HEK293 (cell line): ENCODE results near the gene RMP24.

Experiments used
- BCL11A ChIP-seq: fragments of 450-650 bp; formaldehyde crosslinking; IDR thresholded peaks from 2 replicates; pipeline ENCODE4 v1.5.1; 2016; ENCODE audit warnings: low read depth, missing biosample characterization, missing genetic modification characterization
- KLF1 ChIP-seq: fragments of 450-650 bp; formaldehyde crosslinking; IDR thresholded peaks from 2 replicates; pipeline ENCODE4 v1.5.1; 2016; ENCODE audit warnings: missing biosample characterization, missing genetic modification characterization
- SETDB1 ChIP-seq: IDR thresholded peaks from one replicate; pipeline ENCODE4 v1.6.1; 2017; ENCODE audit warnings: mild to moderate bottlenecking, low read length, moderate library complexity, mixed read lengths; ENCODE audit not compliant: insufficient read length
- SP2 ChIP-seq: fragments of 450-650 bp; formaldehyde crosslinking; IDR thresholded peaks from 2 replicates; pipeline ENCODE4 v1.5.1; 2016; ENCODE audit warnings: missing biosample characterization, missing genetic modification characterization
- YY1 ChIP-seq: fragments of 450-650 bp; formaldehyde crosslinking; IDR thresholded peaks from 2 replicates; pipeline ENCODE4 v1.5.1; 2018; ENCODE audit warnings: missing biosample characterization, missing genetic modification characterization
- ZBTB21 ChIP-seq: fragments of 450-650 bp; formaldehyde crosslinking; IDR thresholded peaks from 2 replicates; pipeline ENCODE4 v1.5.1; 2017; ENCODE audit warnings: missing biosample characterization, missing genetic modification characterization
- ZNF223 ChIP-seq: fragments of 450-650 bp; formaldehyde crosslinking; IDR thresholded peaks from 2 replicates; pipeline ENCODE4 v1.5.1; 2016; ENCODE audit warnings: missing biosample characterization, missing genetic modification characterization
- ZNF837 ChIP-seq: fragments of 450-650 bp; formaldehyde crosslinking; IDR thresholded peaks from 2 replicates; pipeline ENCODE4 v1.5.1; 2016; ENCODE audit warnings: missing biosample characterization, missing genetic modification characterization
- TF ChIP-seq, protein P1 (sequence below): fragments of 450-650 bp; formaldehyde crosslinking; IDR thresholded peaks from 2 replicates; pipeline ENCODE4 v1.5.1; 2016; ENCODE audit warnings: missing biosample characterization, missing genetic modification characterization
- TF ChIP-seq, protein P2 (sequence below): sonication (generic); formaldehyde crosslinking; IDR thresholded peaks from 2 replicates; pipeline ENCODE4 v1.8.1; 2022; ENCODE audit warnings: mild to moderate bottlenecking, moderate library complexity, missing genetic modification reagents
- TF ChIP-seq, protein P3 (sequence below): fragments of 450-650 bp; formaldehyde crosslinking; IDR thresholded peaks from 2 replicates; pipeline ENCODE4 v1.5.1; 2016; ENCODE audit warnings: missing biosample characterization, missing genetic modification characterization
- TF ChIP-seq, protein P4 (sequence below): fragments of 450-650 bp; formaldehyde crosslinking; IDR thresholded peaks from 2 replicates; pipeline ENCODE4 v1.5.1; 2016; ENCODE audit warnings: missing biosample characterization, missing genetic modification characterization, low read depth
- TF ChIP-seq, protein P5 (sequence below): fragments of 450-650 bp; formaldehyde crosslinking; IDR thresholded peaks from 2 replicates; pipeline ENCODE4 v1.5.1; 2017; ENCODE audit warnings: missing biosample characterization, missing genetic modification characterization

DNA sequence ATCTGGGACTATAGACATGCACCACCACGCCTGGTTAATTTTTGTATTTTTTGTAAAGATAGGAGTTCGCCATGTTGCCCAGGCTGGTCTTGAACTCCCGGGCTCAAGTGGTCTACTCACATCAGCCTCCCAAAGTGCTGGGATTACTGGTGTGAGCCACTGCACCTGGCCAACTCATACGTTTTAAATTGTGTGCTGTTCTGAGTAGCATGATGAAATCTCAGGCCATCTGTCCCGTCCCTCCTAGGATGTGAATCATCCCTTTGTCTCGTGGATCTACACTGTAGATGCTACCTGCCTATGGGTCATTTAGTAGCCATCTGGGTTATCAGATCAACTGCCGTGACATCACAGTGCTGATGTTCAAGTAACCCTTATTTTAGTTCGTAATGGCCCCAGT, 38.5 kb upstream of the RMP24 start:
- TF ChIP-seq ZBTB21 (tag by site-specific recombination) (no peak), ZNF223 (tag by site-specific recombination) (no peak), SP2 (tag by site-specific recombination) (no peak), YY1 (tag by site-specific recombination) (no peak), BCL11A (tag by site-specific recombination) (no peak), ZNF837 (tag by site-specific recombination) (no peak), SETDB1 (no peak), KLF1 (tag by site-specific recombination) (no peak)
- TF ChIP-seq, protein P1, sequence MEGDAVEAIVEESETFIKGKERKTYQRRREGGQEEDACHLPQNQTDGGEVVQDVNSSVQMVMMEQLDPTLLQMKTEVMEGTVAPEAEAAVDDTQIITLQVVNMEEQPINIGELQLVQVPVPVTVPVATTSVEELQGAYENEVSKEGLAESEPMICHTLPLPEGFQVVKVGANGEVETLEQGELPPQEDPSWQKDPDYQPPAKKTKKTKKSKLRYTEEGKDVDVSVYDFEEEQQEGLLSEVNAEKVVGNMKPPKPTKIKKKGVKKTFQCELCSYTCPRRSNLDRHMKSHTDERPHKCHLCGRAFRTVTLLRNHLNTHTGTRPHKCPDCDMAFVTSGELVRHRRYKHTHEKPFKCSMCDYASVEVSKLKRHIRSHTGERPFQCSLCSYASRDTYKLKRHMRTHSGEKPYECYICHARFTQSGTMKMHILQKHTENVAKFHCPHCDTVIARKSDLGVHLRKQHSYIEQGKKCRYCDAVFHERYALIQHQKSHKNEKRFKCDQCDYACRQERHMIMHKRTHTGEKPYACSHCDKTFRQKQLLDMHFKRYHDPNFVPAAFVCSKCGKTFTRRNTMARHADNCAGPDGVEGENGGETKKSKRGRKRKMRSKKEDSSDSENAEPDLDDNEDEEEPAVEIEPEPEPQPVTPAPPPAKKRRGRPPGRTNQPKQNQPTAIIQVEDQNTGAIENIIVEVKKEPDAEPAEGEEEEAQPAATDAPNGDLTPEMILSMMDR (tag by site-specific recombination) = no peak
- TF ChIP-seq, protein P2, sequence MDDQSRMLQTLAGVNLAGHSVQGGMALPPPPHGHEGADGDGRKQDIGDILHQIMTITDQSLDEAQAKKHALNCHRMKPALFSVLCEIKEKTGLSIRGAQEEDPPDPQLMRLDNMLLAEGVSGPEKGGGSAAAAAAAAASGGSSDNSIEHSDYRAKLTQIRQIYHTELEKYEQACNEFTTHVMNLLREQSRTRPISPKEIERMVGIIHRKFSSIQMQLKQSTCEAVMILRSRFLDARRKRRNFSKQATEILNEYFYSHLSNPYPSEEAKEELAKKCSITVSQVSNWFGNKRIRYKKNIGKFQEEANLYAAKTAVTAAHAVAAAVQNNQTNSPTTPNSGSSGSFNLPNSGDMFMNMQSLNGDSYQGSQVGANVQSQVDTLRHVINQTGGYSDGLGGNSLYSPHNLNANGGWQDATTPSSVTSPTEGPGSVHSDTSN = no peak
- TF ChIP-seq, protein P3, sequence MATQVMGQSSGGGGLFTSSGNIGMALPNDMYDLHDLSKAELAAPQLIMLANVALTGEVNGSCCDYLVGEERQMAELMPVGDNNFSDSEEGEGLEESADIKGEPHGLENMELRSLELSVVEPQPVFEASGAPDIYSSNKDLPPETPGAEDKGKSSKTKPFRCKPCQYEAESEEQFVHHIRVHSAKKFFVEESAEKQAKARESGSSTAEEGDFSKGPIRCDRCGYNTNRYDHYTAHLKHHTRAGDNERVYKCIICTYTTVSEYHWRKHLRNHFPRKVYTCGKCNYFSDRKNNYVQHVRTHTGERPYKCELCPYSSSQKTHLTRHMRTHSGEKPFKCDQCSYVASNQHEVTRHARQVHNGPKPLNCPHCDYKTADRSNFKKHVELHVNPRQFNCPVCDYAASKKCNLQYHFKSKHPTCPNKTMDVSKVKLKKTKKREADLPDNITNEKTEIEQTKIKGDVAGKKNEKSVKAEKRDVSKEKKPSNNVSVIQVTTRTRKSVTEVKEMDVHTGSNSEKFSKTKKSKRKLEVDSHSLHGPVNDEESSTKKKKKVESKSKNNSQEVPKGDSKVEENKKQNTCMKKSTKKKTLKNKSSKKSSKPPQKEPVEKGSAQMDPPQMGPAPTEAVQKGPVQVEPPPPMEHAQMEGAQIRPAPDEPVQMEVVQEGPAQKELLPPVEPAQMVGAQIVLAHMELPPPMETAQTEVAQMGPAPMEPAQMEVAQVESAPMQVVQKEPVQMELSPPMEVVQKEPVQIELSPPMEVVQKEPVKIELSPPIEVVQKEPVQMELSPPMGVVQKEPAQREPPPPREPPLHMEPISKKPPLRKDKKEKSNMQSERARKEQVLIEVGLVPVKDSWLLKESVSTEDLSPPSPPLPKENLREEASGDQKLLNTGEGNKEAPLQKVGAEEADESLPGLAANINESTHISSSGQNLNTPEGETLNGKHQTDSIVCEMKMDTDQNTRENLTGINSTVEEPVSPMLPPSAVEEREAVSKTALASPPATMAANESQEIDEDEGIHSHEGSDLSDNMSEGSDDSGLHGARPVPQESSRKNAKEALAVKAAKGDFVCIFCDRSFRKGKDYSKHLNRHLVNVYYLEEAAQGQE (tag by site-specific recombination) = no peak
- TF ChIP-seq, protein P4, sequence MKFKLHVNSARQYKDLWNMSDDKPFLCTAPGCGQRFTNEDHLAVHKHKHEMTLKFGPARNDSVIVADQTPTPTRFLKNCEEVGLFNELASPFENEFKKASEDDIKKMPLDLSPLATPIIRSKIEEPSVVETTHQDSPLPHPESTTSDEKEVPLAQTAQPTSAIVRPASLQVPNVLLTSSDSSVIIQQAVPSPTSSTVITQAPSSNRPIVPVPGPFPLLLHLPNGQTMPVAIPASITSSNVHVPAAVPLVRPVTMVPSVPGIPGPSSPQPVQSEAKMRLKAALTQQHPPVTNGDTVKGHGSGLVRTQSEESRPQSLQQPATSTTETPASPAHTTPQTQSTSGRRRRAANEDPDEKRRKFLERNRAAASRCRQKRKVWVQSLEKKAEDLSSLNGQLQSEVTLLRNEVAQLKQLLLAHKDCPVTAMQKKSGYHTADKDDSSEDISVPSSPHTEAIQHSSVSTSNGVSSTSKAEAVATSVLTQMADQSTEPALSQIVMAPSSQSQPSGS (tag by site-specific recombination) = no peak
- TF ChIP-seq, protein P5, sequence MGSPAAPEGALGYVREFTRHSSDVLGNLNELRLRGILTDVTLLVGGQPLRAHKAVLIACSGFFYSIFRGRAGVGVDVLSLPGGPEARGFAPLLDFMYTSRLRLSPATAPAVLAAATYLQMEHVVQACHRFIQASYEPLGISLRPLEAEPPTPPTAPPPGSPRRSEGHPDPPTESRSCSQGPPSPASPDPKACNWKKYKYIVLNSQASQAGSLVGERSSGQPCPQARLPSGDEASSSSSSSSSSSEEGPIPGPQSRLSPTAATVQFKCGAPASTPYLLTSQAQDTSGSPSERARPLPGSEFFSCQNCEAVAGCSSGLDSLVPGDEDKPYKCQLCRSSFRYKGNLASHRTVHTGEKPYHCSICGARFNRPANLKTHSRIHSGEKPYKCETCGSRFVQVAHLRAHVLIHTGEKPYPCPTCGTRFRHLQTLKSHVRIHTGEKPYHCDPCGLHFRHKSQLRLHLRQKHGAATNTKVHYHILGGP = no peak
